ENCODE results near the gene USP2.

- TF ChIP-seq CTCF (IDR thresholded peaks at IDR 0.05; ENCODE audit: low read depth, low read length) (no peak), POLR2A (IDR thresholded peaks at IDR 0.05; ENCODE audit: extremely low read depth, insufficient read length) (no peak)
These were observed 686 bp downstream of the USP2 start for GRCh38 chr11:119380827-119381180.

Measured in NB4 (cell line).